OCI-LY1 (cell line): ENCODE results near the gene QKI.

Experiments used
- CTCF ChIP-seq: fragments of 200-600 bp; sonication (generic), shearing (Covaris generic); IDR thresholded peaks from 2 replicates; pipeline ENCODE4 v1.5.1; 2017; ENCODE audit warnings: mild to moderate bottlenecking, antibody characterized with exemption, low read length, moderate library complexity, mixed read lengths
- EZH2 ChIP-seq: fragments of 200-600 bp; sonication (generic), shearing (Covaris generic); IDR thresholded peaks from 2 replicates; pipeline ENCODE4 v1.8.0; 2017; ENCODE audit warnings: borderline replicate concordance, mixed run types, mild to moderate bottlenecking, antibody characterized with exemption, low read length, moderate library complexity, mixed read lengths

- TF ChIP-seq CTCF = no peak
- TF ChIP-seq EZH2 = no peak
Measured at GRCh38 chr6:163444077-163444476, 29.6 kb downstream of the QKI start.
